T-helper 22 cell (primary cell): ENCODE results near the gene TMEM120B.
"Not testable (repeated sequence)": the region's sequence is repeated elsewhere in the genome, so short reads cannot be mapped to it uniquely, and the experiment has no call there.

Experiments used
- DNase-seq: peaks from one replicate; pipeline ENCODE4 v3.0.0-alpha.2; 2020; ENCODE audit warnings: low read depth

Gene TMEM120B

DNA sequence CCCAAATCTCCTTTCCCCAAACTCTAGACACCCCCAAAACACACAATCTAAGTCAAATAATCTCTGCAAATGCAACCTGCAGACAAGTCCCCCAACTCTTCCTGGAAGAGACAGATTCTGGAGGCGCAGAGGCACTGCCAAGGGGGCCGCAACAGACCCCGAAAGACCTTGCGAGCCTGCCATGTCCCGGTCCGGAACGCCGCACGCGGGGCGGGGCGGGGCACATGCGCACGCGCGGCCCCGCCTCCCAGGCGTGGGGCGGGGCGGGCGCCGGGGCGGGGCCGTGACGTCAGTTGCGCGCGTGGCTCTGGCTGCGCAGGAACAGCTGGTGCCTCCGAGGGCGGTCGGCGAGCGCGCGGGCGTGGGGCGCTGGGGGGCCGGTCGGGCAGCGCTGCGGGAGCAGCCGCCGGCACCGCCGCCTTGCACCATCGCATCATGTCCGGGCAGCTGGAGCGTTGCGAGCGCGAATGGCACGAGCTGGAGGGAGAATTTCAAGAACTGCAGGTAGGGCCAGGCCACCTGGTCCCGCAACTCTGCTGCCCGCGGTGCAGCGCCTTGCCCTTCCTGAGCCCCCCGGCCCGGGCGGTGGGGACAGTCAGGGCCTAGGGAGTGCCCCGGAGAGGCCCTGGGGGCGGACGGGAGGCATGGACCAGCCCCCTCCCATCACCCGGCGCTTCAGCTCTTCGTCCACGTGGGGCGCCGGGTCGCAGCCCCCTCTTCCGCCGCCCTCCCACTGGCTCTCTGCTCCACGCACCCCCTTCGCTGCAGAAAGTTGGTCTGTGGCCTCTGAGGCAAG is at the start of gene TMEM120B:
TMEM120B (plus strand) TSS at position 292 of the 796 bp plus-strand sequence; CDS start at position 436, 144 bp downstream.
- peak; percentile 73 for DNase-seq

DNA sequence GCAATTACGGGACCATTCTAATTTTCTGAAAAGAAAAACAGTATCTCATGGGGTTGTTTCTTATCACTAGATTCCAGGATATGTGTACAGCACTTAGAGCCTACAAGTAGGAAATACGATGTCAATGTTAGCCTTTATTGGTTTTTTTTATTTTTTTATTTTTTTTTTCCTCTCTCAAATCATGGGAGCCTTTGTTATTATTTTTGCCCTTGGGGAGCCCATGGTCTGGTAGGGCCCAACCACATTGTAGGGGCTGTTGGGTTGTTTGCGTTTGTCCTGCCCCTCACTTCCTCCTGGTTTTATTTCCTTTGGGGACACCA is 49.0 kb upstream of the TMEM120B start:
- no peak for DNase-seq

DNA sequence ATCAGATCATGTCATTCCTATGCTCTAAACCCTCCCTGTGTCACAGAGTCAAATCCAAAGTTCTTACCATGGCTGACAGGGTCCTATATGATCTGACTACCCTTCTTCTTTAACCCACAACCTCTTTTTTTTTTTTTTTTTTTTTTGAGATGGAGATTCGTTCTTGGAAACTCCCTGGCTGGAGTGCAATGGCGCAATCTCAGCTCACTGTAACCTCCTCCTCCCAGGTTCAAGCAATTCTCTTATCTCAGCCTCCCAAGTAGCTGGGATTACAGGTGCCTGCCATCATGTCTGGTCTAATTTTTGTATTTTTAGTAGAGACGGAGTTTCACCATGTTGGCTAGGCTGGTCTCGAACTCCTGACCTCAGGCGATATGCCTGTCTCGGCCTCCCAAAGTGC is 45.7 kb upstream of the TMEM120B start:
- DNase-seq, result not testable (repeated sequence)

DNA sequence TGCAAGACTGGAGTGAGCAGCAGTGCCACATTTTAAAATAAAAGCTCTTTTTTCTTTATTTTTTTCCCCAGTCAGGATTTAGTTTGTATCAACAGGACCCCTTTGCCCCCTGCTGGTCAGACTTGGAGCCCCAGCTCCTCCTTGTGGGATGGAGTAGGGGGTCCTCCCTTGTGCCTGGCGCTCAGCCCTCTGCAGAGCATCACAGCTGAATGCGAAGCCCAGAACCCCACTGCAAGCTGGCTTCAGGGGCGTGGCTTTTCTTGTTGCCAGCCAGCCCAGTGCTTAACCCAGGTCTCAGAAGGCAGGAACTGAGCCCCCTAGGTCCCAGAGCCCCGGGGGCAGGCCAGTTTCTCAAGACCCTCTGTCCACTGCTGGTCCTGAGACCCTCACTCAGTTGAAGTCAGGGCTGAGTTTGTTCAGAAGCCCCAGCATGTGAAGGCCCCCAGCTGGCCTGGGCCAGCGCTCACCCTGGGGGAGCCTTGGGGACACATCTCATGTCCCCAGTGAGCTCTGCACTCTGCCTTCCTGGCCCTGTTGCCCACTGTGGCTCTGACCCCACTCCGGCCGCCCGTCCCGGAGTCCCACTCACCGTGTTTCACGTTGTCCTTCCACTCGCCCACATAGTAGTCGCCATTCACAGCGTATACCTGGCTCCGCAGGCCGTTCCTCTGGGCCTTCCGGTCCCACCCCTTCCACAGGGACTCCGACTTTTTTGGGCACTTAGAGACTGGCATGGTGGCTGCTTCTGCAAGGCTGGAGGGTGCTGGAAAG is 43.6 kb upstream of the TMEM120B start:
- no peak for DNase-seq

DNA sequence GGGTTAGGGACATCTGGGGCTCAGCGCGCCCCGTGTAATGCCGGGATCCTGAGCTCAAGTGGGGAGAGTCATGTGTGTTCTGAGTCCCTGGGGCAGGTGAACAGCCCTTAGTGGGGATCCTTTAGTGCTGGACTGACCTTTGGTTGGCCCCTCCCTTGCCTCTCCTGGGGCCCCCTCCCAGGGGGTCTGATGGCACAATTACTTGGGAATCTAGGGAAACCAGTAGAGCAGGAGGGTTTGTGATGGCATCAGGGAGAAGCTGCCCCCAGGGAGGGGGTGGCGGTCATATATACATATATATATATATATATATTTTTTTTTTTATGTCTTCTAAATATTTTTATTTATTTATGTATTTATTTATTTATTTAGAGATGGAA is 43.0 kb upstream of the TMEM120B start, which contains the start of gene MORN3:
MORN3 (minus strand) TSS at position 134 of the 380 bp plus-strand sequence. CDS start 171 bp downstream, outside the sequence.
- no peak for DNase-seq

DNA sequence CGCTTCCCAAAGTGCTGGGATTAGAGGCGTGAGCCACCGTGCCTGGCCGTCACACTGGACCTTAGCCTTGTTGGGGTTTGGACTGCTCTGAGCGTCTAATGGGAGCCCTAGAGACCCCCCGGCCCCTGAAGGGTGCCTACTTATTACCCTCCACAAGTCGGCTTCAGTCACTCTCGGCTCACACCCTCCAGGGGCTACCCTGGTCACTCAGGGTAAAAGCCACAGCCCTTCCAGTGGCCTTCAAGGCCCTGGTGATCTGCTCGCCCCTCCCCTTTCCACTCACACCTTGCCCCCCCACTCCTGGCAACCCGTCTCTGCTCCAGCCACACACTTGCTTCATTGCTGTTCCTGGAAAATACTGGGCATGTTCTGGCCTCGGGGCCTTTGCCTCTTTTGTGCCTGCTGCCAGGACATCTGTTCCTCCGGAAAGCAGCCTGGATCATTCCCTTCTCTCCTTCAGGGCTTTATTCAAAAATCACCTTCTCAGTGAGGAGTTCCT is 39.5 kb upstream of the TMEM120B start:
- no peak for DNase-seq

DNA sequence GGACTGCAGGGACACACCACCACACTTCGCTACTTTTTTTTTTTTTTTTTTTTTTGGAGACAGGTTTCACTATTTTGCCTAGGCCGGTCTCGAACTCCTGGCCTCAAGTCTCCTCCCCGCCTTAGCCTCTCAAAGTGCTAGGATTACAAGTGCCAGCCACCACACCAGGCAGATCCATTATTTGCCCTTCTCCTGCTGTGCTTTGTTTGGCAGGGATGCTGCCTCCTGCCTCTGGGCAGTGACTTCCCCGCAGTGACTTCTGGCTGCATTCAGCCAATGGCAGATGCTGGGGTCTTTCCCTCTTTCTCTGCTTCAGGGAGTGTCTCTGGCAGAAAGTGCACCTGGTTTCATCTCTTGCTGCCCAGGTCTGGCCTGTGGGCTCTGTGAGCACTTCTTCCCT is 36.4 kb upstream of the TMEM120B start:
- no peak for DNase-seq

DNA sequence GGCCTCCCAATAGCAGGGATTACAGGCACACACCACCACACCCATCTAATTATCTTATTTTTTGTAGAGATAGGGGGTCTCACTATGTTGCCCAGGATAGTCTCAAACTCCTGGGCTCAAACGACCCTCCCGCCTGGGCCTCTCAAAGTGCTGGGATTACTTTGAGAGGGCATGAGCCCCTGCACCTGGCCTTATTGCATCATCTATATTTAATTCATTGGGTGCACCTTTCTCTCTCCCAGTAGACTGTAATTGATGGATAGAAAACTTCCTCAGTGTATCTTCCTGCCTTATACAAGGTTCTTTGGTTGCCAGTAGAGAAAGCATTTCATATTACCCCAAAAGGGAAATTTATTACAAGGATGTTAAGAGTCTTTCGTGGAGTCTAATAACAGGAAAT is 34.2 kb upstream of the TMEM120B start:
- DNase-seq, result no peak

DNA sequence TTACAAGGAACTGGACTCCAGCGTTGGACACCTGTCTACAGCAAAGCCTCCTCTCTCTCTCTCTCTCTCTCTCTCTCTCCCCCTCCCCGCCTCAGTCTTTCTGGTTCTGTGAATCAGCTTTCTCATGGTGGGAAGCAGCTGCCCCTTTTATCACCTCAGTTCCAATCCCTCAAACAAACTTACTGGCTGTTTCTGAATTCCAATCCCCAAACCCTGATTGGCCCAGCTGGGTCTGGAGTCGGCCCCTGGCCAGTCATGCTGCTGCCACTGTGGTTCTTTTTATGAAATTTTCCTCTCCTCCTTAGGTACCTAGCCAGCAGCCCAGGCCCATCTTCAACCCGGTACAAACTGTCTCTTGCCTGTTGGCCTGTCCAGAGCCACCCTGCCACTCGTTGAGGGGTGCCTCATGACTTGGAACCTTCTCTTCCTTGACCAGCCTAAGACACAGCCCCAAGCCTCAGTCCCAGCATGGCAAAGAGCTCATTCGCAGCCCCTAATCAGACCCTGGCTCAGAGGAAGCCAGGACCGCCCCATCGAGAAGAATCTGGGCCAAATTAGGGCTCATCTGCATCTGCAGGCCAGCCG is 33.7 kb upstream of the TMEM120B start:
- DNase-seq, result no peak

DNA sequence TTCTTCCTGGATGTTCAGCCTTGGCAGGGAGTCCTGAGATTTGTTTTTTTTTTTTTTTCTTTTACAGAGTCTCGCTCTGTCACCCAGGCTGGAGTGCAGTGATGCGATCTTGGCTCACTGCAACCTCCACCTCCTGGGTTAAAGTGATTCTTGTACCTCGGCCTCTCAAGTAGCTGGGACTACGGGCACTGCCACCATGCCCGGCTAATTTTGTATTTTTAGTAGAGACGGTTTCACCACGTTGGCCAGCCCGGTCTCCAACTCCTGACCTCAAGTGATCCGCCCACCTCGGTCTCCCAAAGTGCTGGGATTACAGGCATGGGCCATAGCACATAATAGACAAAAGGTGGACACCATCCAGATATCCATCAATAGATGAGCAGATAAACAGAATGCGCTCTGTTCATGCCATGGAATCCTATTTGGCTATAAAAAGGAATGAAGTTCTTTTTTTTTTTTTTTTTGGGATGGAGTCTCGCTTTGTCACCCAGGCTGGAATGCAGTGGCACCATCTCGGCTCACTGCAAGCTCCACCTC is 32.8 kb upstream of the TMEM120B start:
- not testable (repeated sequence) for DNase-seq

DNA sequence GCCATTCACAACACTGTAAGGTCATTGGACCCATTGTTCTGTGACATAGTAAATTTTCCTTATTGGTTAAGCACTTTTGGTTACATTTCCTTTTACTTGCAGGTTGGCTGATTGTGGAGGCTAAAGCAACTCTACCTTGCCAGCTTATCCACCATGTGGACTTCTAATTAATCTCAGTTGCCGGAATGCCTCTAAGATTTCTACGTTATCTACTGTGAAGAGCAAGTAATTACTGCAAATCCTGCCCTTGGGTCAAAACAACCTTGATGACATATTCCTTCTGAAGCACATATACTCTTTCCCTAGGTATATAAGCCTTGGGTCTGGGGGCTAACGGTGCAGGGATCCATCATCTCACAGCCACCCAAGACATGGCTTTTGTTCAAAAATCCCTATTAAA is 23.6 kb upstream of the TMEM120B start:
- no peak for DNase-seq

DNA sequence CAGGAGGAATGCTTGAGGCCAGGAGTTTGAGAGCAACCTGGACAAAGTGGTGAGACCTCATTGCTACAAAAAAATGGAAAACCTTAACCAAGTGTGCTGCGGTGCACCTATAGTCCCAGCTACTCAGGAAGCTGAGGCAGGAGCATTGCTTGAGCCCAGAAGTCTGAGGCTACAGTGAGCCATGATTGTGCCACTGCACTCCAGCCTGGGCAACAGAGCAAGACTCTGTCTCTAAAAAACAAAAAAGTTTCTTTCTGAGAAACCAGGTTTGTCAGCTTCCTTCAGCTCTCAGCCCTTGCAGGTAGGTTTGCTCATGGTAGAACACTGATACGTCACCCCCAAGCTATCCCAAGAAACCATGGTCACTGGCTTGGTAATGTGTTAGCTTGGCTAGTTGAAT is 23.1 kb upstream of the TMEM120B start:
- DNase-seq, result no peak

DNA sequence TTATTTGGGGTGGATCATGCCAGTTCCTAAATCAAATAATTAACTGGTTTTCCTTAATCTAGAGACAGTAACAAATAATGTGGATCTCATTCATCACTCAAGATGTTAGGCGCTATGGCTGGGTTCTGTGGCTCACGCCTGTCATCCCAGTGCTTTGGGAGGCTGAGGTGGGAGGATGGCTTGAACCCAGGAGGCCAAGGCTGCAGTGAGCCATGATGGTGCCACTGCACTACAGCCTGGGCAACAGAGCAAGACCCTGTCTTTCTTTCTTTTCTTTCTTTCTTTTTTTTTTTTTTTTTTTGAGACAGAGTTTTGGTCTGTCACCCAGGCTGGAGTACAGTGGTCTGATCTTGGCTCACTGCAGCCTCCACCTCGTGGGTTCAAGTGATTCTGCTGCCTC is 19.8 kb upstream of the TMEM120B start:
- not testable (repeated sequence) for DNase-seq

DNA sequence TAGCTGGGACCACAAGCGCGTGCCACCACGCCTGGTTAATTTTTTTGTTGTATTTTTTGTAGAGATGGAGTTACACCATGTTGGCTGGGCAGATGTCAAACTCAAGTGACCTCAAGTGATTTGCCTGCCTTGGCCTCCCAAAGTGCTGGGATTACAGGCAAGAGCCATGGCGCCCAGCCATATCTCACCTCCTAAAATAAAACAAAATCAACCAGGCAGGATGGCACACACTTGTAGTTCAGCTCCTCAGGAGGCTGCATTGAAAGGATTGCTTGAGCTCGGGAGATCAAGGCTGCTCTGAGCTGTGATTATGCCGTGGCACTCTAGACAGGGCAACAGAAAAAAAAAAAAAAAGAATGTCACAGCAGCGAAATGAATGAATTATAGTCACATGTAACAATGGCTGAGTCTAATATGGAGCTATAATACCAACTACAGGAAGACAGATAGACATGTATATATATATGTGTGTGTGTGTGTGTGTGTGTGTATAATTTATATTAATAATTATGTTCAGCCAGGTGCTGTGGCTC is 19.3 kb upstream of the TMEM120B start:
- no peak for DNase-seq

DNA sequence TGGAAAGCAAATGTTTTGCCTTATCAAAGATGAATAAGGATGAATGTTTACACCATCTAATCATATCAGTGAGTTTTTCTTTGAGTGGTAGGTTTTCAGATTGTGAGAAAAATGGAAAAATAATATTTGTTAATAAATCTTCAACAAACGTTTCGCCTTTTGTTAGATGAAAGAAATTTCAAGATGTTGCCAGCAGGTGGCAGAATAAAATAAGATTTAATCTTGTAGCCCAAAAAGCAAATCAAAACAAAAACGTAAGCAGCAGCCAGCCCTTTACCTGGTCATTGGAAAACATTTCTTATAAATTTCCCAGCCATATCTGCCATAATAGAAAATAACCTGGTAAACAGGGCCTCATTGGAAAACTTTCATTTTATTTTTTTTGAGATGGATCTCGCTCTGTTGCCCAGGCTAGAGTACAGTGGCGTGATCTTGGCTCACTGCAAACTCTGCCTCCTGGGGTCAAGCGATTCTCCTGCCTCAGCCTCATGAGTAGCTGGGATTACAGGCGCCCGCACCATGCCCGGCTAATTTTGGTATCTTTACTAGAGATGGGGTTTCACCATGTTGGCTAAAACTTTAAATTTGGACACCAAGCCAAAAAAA is 15.4 kb upstream of the TMEM120B start:
- DNase-seq, result no peak

DNA sequence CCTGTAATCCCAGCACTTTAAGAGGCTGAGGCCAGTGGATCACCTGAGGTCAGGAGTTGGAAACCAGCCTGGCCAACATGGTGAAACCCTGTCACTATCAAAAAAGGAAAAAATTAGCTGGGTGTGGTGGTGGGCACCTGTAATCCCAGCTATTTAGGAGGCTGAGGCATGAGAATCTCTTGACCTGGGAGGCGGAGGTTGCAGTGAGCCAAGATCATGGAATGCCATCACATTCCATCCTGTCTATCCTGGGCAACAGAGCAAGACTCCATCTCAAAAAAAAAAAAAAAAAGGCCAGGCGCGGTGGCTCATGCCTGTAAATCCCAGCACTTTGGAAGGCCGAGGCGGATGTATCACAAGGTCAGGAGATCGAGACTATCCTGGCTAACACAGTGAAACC is 14.7 kb upstream of the TMEM120B start:
- not testable (repeated sequence) for DNase-seq

DNA sequence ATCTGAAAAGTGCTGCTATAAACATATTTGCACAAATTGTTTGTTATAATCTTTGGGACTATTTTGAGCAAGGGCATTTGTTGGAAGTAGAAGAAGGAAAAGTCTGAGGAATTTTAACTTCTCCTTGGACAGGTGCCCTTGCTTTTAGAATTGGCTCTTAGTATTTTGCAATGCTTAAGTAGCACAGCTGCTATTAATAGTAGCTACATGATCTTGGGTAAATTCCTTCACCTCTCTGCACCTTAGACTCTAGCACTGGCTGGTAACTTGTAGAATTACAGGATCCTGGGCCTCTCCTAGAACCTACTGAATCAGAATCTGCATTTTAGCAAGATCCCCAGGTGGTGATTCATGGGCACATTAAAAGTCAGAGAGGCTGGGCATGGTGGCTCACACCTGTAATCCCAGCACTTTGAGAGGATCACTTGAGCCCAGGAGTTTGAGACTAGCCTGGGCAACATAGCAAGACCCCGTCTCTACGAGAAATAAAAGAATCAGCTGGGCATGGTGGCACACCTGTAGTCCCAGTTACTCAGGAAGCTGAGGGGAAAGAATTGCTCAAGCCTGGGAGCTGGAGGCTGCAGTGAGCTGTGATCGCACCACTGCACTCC is 10.8 kb upstream of the TMEM120B start:
- no peak for DNase-seq

DNA sequence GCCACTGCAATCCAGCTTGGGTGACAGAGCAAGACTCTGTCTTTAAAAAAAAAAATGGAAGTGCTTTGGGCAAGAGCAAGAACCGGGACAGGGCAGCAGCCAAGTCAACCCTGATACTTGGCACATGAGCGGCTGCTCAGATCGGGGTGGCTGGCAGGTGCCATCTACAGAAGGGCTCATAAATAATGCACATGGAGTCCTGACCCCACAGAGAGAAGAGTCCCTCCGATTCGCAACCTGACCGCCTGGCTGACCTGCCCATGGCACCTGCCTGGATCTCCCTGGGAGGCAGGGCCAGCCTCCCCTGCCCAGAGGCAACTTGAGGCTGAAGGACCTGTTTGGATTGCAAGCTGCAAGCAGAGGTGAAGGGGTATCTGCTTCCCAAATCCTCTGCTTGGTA is 9.6 kb upstream of the TMEM120B start:
- DNase-seq, result no peak

DNA sequence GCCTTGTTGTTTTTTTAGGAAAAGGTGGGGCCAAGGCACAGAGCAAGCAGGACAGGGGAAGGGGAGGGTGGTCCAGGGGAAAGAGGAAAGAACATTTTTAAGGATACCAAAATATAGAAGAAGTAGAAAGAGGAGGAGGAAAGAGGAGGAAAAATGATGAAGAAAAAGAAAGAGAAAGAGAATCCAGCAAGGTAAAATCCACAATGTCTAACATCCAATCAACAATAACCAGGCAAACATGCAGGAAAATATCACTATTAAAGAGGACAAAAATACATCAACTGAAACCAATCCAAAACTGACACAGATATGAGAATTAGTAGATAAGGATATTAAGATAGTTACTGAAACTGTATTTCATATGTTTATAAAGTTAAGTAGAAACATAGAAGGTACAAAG is 7.0 kb upstream of the TMEM120B start:
- DNase-seq, result no peak

DNA sequence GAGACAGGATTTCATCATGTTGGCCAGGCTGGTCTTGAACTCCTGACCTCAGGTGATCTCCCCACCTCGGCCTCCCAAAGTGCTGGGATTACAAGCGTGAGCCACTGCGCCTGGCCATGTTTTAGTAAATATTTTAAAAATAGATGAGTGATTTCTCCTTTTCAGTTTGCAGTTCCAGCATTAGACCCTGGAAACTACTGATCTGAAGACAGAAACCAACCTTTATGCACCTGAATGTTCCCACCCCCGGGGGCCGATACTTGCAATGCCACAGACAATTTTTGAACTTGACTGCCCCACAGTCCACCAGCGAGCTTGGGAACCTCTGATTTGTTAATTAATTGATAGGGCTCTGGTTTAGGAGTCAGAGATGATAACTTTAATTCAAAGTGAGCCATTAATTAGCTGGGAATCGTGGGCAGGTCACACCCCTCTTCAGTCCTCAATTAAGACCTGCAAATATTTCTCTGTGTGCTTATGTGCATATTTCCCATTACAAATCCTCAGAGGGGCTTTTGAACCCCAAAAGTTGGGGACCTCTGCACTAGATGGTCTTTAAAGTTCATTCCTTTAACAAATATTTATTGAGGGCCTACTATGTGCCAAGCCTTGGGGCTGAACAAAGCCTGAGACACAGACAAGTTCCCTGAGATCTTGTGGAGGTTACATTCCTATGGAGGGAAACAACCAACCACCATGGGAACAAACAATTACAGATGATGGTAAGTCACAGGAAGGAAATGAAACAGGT is 4.1 kb upstream of the TMEM120B start:
- DNase-seq, result no peak

DNA sequence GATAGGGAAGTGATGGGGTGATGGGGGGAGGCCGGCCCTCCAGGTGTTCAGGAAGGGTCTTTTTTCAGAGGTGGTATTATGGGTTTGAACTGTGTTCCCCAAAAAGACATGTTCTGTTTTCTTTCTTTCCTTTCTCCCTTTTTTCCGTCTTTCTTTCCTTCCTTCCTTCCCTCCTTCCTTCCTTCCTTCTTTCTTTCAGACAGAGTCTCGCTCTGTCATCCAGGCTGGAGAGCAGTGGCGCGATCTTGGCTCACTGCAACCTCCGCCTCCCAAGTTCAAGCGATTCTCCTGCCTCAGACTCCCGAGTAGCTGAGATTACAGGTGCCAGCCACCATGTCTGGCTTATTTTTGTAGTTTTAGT is 3.5 kb upstream of the TMEM120B start:
- DNase-seq, result not testable (repeated sequence)
